ENCODE data around the gene RNF2.

- TF ChIP-seq, protein P1, sequence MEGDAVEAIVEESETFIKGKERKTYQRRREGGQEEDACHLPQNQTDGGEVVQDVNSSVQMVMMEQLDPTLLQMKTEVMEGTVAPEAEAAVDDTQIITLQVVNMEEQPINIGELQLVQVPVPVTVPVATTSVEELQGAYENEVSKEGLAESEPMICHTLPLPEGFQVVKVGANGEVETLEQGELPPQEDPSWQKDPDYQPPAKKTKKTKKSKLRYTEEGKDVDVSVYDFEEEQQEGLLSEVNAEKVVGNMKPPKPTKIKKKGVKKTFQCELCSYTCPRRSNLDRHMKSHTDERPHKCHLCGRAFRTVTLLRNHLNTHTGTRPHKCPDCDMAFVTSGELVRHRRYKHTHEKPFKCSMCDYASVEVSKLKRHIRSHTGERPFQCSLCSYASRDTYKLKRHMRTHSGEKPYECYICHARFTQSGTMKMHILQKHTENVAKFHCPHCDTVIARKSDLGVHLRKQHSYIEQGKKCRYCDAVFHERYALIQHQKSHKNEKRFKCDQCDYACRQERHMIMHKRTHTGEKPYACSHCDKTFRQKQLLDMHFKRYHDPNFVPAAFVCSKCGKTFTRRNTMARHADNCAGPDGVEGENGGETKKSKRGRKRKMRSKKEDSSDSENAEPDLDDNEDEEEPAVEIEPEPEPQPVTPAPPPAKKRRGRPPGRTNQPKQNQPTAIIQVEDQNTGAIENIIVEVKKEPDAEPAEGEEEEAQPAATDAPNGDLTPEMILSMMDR (CRISPR knock-in tag; IDR thresholded peaks at IDR 0.05) = no peak
- TF ChIP-seq EZH2 (conservative IDR thresholded peaks at IDR 0.05; ENCODE audit: low read depth, low read length) = no peak
- TF ChIP-seq ZNF354B (CRISPR knock-in tag; IDR thresholded peaks at IDR 0.05) = no peak
- no peak for TF ChIP-seq NAIF1 (CRISPR knock-in tag; IDR thresholded peaks at IDR 0.05; ENCODE audit: borderline replicate concordance)
- no peak for TF ChIP-seq PRDM15 (CRISPR knock-in tag; IDR thresholded peaks at IDR 0.05)
- no peak for TF ChIP-seq HOXA5 (CRISPR knock-in tag; IDR thresholded peaks at IDR 0.05)
Observed at GRCh38 chr1:185091480-185091879, 46.1 kb downstream of the RNF2 start.

Measured in HepG2 (cell line).